NCI-H2171 treated with DMSO at 0.1 percent for 48 hours (cell line): Measurements from ENCODE around the gene RLF.
"Not testable (repeated sequence)": the region's sequence is repeated elsewhere in the genome, so short reads cannot be mapped to it uniquely, and the experiment has no call there.

Experiments used
- DNase-seq: peaks from one replicate; lab custom pipeline; 2025; lab: John Stamatoyannopoulos, UW

Gene RLF

DNA sequence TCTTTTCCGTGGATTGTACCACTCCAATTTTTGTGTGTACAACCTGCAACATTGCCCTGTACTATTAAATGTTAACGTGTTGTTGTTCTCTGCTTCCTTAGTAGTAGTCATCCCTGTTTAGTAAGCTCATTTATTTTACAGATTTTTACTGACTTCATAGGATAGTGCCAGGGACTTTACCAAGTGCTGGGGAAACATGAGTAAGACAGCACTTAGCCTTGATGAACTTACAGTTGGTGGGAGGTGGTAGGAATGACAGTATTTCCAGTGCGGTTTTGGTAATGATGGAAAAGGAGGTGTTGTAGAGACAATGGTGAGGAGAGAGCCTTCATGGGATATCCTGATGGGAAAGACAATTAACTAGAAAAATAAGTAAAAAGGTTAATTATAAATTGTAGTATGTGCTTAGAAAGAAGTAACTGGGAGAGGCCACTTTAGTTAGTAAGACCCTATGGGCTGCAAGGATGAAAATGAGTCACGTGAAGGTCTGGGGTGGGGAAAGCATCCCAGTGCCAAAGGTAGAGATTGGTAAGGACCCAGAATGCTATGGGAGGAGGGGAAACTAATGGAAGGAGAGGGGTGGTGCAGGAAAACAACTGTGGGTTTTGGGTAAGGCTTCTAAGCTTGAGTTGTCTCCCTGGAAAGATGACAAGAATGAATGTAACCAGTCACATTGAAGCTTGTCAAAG, 1.7 kb downstream of the RLF start:
- no peak for DNase-seq

DNA sequence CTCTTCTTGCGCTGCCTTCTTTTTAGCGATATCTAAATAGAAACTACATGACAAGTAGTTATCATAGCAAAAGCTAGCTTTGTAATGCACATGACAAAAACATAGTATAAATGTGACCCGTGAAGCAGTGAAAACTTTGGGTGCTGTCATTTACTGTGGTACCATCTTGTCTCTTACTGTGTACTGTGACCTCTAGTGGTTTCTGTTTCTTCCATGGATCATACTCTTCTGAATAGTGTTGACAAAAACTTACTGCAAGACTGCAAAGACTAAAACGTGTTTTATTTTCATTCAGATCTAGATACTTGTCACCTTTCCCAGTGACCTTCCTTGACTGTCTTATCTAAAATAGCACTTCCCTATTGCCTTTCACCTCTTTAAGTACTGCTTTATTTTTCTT, 6.1 kb downstream of the RLF start:
- no peak for DNase-seq

DNA sequence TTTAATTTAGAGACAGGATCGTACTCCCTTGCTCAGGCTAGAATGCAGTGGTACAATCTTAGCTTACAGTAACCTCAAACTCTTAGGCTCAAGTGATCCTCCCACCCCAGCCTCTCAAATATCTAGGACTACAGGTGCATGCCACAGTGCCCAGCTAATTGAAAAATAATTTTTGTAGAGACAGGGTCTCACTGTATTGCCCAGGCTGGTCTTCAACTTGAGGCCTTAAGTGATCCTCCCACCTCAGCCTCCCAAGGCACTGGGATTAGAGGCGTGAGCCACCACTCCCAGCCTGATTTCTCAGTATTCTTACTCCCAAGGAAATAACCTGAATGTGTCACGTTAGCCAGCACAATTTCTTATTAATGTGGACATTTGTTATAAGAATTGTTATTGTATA, 9.8 kb downstream of the RLF start:
- no peak for DNase-seq

DNA sequence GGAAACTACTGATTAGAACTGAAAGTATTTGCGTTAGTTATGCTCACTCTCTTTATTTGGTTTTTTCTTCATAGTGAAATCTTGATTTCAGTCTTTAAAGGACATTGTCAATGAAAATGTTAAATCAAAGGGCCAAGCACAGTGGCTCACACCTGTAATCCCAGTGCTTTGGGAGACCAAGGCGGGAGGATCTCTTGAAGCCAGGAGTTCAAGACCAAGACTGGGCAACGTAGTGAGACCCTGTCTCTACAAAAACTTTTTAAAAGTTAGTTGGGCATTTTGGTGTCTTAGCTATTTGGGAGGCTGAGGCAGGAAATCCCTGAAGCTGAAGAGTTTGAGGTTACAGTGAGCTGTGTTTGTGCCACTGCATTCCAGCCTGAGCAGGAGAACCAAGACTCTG, 13.6 kb downstream of the RLF start:
- DNase-seq, result no peak

DNA sequence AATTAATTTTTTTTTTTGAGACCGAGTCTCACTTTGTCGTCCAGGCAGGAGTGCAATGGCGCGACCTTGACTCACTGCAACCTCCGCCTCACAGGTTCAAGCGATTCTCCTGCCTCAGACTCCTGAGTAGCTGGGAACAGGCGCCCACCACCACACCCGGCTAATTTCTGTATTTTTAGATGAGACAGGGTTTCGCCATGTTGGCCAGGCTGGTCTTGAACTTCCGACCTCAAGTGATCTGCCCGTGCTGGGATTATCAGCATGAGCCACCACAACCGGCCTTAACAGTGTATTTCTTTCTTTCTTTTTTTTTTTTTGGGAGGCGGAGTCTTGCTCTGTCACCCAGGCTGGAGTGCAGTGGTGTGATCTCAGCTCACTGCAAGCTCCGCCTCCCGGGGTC, 15.8 kb downstream of the RLF start:
- not testable (repeated sequence) for DNase-seq

DNA sequence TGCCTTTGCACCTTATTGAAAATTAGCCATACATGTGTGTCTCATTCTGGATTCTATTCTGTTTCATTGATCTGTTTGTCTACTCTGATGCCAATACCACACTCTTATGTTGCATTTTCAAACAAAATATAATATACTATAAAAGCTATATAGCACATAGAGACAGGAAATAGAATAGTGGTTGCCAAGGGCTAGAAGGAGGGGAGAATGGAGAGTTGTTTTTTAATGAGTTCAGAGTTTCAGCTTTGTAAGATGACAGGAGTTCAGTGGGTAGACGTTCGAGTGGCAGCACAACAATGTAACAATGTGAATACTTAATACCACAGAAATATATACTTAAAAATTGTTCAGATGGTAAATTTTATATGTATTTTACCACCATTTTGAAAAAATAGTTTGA, 17.0 kb downstream of the RLF start:
- no peak for DNase-seq

DNA sequence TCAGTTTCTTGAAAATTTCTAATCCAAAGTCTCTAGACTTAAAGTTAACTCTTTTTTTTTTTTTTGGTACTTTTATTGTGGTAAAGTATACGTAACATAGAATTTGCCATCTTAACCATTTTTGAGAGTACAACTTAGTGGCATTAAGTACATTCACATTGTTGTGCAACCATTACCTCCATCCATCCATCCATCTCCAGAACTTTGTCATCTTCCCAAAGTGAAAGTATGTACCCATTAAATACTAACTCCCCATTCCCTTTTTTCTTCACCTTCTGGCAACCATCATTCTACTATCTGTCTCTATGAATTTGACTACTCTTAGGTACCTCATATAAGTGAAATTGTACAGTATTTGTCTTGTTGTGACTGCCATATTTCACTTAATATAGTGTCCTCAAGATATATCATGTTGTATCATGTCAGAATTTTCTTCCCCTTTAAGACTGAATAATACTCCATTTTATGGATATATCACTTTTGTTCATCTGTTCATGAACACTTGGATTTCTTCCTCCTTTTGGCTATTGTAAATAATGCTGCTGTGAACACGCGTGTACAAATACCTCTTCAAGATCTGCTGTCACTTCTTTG, 18.4 kb downstream of the RLF start:
- no peak for DNase-seq

DNA sequence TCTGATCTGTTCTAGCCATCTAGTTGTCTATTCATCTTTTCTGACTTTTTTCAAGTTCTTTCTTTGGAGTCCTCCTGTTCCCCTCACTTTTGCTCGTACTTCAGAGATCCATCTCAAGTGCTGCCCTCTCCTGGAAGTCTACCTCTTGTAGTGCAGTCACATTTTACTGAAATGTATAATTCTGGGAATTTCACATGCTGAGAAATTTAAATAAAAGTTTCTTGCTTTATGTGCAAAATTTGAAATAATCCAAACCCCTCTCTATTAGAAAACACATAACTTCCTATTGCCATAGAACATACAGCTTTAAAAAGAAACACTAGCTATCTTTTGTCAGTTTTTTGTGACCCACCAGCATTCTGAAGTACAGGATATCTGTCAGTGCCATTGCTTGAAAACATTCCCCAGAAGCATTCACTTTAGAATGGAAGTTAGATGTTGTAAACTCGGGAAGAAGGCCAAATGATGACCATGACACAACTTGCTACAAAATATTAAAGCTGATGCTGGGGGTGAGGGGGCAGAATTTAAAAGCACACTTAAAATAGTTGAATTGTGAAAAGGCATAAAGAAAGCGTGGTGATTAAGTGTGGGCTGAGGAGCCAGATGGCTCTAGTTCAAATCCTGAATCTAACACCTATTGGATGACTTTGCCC, 22.0 kb downstream of the RLF start:
- peak; percentile 62 for DNase-seq

DNA sequence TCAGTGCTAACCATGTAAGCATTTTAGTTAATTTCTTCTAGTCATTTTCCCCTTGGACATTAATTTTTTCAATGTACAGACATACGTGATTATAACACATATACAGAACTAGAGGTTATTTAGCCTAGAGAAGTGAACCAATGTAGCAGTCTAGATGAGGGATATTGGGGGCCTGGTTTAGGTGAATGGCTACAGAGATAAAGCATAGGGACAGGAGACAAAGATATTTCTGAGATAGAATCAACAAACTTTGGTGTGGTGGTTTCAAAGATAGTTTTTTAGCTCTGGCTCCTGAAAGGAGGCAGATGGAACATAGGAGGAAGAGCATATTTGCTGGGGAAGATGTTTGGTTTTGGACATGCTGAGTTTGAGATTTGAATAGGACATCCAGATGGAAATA, 23.0 kb downstream of the RLF start:
- no peak for DNase-seq

DNA sequence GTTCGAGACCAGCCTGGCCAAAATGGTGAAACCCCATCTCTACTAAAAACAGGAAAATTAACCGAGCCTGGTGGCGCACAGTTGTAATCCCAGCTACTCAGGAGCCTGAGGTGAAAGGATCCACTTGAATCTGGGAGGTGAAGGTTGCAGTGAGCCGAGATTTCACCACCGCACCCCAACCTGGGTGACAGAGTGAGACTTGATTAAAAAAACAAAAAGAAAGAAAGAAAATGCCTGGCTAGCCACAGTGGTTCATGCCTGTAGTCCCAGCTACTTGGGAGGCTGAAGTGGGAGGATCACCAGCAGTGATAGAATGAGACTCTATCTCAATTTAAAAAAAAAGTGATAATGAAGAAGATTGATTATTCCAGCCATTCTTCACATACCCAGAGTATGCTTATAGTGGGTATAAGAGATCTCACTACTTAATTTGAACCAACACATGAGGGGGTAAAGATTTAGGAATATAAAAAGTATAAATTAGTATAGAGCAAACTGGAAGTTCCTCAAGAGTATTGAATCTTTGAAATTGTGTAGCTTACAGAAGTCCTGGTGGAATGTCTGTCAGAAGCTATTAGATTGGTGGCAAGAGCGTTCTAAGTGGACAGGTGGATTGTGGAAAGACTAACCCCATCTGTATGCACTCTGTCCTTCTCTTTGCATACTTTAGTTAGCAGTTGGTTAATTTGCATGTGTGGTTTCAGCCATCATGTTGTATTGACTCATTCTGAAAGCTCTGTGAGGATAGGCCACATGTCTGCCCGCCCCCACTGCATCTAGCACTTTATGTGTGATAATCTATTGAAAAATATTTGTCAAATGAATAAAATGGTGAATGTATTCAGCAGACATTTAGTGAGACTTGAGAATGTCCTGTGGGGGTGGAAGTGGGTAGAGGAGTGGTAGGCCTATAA, 25.0 kb downstream of the RLF start:
- DNase-seq, result no peak

DNA sequence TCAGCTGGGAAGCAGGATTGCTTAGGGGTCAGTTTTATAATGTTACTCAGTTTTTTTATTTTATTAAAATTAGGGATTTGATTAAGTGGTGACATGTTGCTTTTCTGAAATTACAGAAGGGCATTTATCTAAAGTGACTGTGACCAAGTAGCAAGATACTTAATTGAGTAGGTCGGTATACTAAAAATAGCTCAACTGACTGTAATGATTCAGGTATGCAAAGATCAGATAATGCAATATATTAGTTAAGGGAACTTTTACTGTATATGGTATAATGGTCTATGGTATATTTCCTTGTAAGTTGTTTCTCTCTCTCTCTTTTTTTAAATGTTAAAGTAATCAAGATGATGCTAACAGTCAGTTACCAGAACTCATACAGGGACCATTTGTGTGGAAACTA, 26.2 kb downstream of the RLF start:
- DNase-seq, result no peak

DNA sequence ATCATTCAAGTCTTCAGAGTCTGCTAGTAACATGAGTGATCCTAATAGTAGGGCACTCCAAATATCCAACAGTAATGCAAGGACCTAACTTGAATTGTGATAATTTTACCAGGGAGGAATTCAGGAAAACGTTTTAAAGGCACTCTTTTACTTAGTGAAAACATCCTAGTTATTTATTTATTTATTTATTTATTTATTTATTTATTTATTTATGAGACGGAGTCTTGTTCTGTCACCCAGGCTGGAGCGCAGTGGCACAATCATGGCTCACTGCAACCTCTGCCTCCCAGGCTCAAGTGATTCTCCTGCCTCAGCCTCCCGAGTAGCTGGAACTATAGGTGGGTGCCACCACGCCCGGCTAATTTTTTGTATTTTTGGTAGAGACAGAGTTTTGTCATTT, 33.5 kb downstream of the RLF start:
- DNase-seq, result not testable (repeated sequence)

DNA sequence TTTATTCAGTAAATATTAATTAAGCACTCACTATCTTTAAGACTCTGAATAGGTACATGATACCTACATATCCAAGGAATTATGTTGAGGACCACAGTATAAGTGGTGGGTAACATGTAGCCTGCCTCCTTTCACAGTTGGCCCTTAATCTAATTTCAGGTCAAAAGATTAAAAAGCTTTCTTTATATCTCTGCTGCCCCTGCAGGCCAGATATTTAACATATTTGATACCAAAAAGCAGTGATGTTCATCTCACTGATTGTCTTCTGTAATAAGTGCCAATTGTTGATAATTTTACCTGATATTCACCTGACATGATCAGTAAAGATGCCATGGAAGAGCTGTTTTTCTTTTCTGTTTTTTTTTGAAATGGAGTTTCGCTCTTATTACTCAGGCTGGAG, 36.5 kb downstream of the RLF start:
- DNase-seq, result no peak

DNA sequence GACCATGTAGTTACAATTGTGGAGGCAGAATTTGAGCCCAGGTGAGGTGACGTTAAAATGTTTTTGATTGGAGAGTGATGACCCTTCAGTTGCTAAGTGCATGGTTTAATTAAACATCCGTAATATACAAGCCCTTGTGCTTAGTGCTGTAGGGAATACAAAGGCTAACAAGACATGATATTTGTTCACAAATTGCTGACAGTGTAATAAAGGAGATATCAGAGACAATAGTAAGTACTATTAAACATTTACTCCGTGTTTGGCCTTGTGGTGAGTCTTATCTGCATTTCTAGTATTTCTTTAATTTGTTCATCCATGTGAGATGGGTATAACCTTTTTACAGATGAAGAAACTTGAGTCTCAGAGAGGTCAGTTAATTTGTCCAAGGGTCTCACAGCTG, 37.9 kb downstream of the RLF start:
- no peak for DNase-seq

DNA sequence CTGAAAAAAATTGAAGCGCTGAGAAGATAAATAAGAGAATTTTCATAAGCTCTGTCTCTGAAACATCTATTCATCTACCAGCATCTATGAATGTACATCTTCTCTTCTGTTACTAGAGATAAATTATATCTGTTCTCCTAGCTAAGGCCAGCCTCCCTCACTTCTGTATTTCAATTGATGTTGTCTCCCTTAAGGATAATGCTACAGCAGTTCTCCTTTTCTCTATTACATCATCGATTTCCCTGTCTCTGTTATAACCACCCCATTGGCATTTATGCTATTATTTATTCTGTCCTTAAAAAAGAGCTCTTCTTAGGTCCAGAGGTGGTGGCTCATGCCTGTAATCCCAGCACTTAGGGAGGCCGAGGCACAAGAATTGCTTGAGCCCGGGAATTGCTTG, 43.7 kb downstream of the RLF start:
- DNase-seq, result no peak

DNA sequence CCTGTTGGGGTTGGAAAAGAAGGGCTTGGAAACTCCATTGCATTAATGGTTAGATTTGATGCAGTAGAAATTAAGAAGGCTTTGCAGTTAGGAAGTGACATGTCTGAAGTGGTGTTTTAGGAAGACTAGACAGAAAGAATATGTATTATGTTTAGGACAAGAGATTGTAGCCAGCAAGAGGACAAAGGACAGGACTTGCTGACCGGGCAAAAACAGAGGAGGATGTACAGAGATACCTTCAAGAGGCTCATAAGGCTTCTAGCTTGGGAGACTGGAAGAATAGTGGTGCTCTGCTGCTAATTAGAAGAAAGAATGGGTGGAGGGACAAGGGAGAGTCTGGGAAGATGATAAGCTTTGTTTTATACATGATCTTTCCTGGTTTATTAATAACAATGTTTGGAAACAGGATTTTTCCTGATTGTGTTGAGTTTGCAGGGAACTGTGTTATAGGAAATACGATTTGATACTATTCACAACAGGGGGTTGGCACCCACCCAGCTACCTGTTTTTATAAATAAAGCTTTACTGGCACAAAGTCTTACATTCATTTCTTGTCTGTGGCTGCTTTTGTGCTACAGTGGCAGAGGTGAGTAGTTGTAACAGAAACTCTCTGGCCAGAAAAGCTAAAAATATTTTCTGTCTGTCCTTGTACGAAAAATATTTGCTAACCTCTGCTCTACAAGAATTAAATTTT, 49.5 kb downstream of the RLF start:
- no peak for DNase-seq

DNA sequence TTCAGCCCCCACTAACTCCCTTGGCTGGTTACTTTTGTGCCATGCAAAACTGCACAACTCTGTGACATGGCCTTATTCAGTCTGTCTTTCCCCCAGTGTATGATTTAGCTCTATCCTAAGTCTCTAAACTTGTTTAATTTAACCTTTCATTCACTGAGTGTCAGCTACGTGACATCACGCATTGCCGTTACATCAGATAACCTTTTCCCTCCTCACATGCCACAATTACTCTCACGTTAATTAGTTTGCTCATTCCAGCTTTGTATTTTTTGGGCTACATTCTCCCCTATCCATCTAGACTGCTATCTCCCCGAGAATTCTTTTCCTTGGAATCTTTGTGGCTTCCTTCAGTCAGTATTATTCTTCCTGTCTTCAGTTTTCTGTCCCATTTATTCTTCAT, 57.1 kb downstream of the RLF start:
- DNase-seq, result no peak

DNA sequence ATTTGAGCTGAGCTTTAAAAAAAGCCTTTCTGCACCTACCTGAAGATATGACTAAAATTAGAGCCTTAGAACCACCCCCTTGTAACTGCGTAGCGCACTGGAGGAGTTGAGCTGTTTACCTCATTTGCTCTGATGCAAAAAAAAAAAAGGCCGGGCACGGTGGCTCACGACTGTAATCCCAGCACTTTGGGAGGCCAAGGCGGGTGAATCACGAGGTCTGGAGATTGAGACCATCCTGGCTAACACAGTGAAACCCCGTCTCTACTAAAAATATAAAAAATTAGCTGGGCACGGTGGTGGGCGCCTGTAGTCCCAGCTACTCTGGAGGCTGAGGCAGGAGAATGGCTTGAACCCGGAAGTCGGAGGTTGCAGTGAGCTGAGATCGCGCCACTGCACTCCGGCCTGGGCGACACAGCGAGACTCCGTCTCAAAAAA, 60.3 kb downstream of the RLF start:
- DNase-seq, result not testable (repeated sequence)

DNA sequence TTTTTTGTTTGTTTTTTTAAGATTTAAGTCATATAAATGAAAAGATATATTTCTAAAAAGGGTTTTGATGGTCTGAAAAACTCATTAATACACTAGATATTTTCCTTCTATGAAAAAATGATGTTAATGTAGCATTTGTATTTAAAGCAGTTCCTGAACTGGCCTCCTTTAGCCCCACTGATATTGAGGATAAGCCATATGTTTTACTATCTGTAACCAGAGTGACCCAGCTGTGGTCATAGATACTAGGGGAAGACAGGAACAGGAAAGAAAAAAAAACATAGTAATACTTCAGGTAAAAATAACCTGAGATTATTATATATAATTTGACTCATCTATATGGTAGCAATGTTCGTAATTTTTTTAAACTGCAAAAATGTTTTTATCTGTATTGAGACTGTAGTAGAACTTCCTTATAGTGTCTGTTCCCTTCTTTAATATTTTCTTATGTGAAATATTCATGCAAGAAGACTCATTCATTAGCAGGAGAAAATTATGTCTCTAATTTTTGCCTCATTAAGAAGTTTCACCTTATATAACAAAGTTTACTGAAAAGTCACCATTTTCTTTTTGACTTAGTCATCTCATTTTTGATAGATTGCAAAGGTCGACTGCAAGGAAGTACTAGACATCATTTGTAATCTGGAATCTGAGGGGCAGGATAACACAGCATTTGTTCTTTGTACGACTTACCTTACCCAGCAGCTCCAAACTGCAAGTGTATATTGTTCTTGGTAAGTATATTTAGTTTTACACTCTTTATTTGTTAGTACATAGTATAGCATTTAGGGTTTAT, 61.0 kb downstream of the RLF start:
- no peak for DNase-seq

DNA sequence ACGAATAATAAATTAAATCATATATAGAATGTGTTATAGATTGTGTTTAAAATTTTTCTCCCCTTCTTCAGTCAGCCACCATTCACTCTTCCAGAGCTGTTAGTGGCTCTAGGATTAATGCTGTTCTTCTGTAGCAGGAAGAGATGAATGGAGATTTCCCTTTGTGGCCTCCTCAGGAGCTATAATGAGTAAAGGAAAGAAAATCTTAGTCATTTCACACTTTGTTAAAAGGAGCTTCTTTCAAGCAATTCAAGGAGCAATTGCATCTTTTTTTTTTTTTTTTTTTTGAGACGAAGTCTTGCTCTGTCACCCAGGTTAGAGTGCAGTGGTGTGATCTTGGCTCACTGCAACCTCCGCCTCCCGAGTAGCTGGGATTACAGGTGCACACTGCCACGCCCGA, 62.9 kb downstream of the RLF start:
- DNase-seq, result no peak

DNA sequence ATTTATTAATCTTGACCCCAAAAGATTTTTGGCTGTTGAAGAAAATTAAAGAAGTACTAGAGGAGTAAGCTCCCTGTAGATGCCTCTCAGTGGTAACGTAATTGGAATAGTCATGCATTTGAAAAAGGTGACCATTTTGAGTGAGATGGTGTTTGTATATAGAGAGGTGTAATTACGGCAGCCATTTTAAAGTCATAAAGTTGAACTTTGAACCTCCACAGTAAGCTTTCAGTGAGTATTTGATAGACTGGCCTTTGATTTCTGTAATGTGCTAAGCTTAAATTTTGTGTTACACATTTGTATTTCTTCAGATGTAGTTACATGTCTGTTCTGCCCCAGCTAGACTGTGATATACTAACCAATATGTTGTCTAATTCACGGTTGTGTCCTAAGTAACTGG, 65.0 kb downstream of the RLF start:
- DNase-seq, result no peak
